ENCODE data around the gene NT5DC3.
A peak's percentile ranks its signal among the peaks of the same experiment; 100 is the strongest.

The NT5DC3 gene

DNA sequence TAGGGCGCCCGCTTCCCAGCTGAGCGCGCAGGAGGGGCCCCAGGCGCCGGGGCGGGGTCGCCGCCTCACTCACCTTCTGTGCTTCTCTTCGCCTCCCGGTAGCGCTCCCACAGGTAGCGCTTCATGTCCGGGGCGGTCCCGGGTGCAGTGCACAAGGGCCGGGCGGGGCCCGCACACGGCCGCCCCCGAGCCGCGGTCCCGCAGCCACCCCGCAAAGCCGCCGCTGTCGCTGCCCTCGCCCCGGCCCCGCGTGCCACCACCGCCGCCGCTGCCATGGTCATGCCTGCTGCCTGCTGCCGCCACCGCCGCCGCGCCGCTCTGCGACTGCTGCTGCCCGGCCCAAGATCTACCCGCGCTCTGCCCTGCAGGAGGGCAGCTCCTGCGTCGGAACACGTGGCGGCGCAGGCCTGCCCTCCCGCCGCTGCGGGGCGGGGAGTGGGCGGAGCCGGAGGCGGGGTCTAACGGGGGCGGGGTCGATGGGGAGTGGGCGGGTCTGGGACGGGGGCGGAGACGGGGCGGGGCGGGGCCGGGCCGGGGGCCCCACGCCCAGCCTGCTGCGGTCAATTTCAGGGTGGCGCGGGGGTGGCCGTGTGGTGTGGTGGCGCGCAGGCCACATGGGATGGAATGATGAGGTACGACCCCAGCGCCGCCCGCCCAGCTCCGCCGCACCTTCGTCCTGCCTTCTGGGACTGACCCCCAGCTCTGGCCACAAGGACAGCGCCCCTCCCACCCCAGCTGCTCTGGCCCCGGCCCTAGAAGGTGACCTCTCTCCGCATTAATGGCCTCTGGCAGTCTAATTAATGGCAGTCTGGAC lies at the start of gene NT5DC3:
Gene NT5DC3 (minus strand): TSS at position 359 of the 814 bp plus-strand sequence. CDS start 78 bp downstream, at position 281.
- DNase-seq, result peak; percentile 50

DNA sequence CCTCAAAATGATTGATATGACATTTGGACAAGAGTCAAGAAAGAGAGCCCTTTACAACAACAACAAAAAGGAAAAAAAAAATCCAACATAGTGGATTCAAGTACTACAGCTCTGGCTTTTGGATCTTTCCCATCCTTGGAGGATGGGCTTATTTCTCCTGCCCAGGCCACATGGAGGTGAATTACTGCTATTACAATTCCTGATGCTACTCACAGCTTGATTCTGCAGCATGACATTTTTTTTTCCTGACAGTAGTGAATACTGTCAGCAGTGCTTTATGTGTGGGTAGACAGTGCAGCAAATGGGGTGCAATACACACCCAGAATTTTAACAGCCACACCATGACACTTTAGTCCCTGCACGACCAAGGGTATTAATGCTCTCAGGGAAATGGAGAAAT lies 46.7 kb upstream of the NT5DC3 start:
- DNase-seq, result no peak

DNA sequence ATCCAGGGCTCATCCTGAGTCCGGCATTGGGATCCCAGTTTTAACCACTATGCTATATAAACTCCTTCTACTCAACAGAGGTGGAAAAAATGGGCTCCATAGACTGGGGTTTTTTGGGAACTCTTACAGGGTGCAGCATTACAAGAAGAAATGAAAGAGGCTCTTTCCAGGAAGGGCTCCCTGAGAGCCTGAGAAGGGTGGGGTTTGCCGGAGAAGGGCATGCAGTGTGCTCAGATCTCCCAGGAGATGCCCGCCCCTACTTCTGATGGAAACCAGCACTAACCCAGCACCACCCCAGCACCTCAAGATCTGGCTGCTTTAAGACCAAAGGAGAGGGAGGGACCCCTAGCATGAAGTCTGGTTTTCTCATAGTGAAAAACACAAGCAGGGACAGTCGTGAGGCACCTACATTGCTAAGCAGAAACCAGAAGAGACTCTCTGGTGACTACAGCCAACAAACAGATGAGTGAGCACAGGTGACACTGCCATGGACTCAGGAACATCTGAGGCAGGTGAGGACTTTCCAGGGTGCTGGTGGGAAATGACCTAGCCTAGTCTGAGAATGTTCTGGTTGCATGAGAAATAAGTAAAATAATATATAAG lies 45.3 kb upstream of the NT5DC3 start:
- DNase-seq, result no peak

DNA sequence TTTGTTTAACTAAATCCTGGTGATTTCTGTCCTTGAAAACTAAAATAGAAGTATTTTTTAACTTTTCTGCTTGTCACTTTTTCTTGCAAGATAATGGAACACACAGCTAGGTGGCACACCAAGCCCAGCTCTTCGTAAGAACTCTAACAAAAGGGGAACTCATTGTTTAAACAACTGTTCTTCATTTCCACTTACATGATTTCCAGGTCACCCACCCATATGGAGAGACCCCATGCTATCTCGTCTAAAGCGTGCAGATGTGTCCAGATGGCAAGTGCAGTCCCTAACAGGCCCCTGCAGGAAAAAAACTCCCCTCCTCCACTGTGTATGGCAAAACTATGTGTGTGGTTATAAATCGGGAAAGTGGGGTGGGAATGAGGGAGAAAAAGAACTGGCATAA lies 43.3 kb upstream of the NT5DC3 start:
- DNase-seq, result no peak

DNA sequence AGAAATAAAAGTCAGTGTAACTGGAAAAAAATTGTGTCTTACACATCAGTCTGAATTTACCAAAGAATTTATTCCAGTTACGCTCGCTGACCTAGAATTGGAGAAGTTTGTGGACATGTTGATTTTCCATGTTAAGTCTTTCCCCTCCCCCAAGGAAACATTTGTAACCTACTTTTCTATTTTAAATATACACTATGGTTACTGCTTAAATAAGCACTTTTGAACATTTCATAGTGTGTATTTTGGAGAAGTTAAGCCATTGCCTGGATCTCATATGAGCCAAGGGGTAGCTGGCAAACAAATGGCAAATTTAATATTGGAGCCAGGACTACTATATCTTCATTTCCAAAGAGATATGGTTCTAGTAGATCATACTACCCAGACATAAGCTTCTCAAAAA lies 42.9 kb upstream of the NT5DC3 start:
- no peak for DNase-seq

DNA sequence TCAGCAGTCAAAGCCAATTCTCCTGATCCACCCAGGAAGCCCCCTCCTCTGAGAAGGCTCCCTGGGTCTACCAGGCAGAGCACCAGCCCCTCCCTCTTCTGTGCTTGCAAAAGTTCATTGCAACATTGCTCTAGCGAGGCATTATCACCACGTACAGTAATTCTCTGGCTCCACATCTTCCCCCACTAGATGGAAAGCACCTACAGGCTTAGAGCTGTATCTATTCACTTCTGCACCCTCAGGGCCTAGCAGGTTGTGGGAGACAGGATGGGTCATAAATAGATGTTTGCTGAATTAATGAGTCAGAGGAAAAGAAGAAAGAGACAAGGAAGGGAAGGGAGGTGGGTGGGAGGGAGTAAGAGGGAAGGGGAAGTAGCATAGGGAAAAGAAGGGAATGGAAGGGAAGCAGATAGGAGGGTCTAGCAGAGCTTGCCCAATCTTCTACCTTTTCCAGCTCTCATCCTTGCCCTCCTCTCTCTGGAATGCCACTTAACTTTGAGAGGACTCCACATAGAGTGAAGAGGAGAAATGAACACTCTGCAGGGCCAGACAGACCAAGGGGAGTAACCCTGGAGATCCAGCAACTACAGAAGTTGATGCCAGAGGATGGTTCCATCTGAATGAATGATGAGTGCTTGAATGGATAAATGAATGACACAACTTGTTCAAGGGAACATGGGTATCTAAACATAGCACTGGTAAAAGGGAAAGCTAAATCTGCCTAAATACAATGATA lies 42.0 kb upstream of the NT5DC3 start:
- DNase-seq, result no peak

DNA sequence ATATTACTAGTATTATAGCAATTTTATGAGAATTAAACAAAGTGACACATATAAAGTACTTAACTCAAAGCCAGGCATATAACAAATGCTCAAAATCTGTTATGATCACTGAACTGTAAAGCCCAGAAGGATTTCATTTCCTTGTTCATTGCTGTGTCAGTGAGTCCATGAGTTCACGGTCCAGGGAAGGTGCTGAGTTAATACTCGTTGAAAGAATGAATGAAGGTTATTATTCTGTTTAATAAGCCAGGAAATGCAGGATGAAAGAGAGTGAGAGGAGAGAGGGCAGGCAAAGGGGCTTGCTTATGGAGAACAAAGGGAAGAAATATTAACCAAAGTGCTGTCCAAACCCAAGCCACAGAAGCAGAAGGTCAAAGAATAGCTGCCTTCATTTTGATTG lies 40.2 kb upstream of the NT5DC3 start:
- no peak for DNase-seq

DNA sequence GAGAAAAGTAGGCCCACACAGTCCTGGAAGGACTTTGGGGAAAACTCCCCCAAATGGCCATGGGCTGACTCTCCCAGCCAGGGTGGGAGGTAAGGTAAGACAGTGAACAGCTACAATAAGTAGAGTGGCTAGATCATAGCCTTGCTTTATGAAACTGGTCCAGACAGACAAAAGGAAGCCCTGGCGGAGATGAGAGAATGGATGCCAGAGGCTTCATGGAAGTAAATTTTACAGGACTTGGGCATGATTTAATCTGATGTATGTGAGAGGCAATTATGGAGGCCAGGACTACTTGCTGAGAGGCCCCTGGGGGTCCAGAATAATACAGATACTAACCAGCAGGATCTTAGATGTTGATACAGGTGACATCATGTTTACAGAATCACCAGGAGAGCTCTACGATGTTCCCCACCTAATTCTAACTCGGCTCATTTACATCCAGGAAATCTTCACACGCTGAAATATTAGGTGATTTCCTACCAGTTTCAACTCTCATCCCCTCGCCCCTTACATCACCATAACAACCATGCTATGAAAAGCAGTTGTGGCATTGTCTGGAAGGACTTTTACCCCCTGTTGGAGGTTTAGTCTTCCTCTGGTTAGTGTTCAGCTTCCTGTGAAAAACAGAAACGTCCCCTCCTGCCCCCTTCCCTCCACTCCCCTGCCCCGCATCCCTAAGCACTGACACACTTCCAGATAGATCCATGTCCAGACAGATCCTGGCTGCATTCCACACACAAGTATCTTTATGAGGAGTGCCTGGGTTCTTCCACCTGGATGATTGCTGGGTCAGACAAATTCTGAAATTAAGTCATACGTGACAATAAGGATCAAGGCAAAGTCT lies 39.5 kb upstream of the NT5DC3 start:
- peak; percentile 54 for DNase-seq

DNA sequence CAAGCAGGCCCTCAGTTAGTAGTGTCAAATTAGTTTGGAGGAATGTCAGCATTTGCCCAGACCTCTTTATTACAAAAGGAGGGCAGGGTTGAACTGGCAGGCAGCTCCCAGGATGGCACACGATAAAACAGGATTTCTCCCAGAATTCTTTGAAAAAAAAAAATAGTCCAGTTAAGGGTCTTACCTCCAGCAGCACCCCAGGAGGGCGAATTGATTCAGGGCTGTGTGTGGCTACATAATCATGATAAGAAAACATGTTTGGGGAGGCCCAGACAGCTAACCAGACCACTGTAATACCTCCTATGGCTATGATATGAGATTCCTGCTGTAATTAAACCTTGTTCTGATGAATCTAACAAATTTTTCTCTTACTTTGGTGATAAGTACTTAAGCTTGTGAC lies 38.8 kb upstream of the NT5DC3 start:
- no peak for DNase-seq

DNA sequence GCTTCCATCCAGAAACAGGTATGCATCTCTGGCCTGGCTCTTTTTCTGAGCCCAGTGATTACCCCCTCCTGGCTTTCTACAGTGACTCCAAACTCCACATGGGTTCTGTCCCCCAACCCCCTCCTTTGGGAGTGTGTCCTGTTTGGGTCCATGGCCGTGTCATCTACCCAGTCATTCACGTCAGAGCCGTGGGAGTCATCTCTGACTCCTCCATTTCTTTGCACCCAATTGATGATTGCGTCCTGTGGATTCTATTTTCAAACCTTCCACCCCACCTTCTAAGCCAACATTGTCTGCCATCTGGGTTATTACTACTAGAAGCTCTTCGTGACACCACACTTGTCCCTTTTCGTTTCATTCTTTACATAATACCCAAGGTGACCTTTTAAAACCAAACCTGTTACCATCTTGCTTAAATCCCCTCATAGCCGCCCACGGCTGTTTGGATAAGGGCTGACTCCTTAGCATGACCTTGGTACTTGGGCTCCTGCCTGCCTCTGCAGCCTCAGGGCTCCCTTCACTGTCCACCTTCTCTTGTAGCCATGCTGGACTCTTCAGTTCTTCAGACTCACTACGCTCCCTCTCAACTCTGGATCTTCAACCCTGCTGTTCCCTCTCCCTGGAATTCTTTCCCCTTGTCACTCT lies 38.1 kb upstream of the NT5DC3 start:
- no peak for DNase-seq

DNA sequence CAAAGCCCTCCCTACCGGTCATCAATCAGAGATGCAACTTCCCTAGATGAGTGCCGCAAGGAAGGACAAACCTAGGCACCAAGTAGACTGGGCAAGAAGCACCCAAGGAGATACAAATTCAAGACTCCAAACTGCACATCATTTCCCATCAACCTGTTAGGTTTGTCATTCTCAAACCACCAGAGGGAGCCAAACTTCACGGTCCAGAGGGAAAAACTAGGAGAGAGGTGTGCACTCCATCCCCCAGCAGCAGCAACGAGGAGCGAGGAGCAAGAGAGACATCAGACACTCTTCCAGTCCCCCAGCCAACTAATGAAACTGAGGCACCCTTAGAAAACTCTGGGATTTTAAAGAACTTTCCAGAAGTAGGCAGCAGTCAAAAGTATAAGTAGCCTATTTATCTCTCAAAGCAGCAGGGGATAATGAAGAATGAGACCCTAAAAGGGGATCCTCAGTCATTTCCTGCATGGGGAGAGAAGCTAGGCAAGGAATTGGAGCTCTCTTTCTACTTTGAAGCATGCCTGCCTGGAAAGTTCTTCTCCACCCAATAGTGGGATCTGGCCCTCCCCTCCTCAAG lies 37.0 kb upstream of the NT5DC3 start:
- peak; percentile 56 for DNase-seq

DNA sequence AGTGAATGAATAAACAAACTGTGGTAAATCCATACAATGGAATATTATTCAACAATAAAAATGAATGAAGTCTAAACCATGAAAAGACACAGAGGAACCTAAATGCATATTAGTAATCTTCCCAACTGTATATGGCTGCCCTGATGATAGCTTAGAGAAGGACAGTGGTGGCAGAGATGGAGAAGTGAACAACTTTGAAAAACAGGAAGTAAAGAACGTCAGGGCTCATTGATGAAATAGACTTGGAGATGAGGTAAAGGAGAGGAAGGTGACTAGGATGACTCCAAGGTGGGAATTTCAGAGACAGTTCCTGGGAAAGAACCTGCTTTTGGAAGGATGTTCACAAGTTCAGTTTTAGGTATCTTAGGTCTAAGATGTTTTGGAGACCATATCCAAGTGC lies 36.3 kb upstream of the NT5DC3 start:
- no peak for DNase-seq

DNA sequence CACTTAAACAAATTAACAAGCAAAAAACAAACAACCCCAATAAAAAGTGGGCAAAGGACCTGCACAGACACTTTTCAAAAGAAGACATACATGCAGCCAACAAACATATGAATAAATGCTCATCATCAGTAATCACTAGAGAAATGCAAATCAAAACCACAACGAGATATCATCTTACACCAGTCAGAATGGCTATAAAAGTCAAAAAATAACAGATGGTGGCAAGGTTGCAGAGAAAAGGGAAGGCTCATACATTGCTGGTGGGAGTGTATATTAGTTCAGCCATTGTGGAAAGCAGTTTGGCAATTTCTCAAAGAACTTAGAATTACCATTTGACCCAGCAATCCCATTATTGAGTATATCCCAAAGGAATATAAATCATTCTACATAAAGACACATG lies 34.6 kb upstream of the NT5DC3 start:
- no peak for DNase-seq

DNA sequence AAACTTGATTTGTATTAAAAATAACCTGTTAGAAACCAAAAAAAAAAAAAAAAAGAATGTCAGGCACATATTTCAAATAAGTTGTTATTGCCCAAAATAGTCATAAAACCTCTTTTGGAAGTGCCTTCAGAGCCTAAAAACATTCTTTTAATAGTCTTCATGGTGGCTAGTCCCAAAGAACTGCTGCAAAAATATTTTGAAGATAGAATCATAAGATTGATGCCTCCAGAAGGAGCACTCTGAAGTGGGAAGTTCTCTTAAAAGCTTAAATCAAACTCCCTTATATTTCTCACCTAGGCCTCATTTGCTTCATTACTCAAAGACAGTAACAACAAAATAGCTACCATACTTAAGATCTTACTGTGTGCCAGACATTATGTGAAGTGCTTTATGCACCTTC lies 27.2 kb upstream of the NT5DC3 start:
- DNase-seq, result no peak

DNA sequence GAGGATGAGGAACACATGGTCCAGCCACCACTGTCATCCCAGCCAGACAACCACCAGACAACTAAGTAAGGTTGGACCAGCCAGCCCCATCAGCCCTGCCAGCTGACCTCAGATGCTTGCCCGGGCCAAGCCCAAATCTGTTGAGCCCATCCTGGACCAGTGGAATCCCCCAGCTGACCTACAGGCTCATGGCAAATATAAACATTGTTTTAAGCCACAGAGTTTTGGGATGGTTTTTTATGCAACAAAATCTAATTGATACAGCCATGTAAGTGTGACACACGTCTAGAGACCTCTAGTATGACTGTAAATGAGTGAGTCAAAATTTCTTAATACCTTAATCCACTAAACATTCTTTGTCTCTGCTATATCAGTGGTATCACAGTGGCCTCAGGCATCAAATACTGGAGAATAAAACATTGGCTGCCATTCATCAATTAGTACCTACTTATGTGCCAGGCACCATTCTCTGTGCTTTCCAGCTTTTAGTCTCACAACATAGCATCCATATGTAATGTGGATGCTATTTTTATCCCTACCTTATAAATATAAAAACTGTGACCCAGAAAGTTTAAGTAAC lies 24.2 kb upstream of the NT5DC3 start:
- no peak for DNase-seq

DNA sequence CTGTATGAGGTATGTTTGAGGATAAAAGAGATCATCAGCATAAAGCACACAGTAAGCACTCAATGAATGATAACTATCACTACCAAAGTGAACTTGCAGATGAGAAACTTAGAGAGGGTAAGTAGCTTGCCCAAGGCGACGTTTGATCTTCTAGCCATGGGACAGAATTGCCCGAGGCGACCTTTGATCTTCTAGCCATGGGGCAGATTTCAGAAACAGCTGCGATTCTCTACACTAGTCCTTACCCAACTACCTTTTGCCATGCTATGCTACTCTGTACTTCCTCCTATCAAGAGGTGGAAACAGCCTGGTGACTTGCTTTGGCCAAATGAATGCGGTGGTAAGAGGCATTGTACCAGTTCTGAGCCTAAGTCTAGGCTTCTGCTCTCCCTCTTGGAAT lies 23.7 kb upstream of the NT5DC3 start:
- no peak for DNase-seq

DNA sequence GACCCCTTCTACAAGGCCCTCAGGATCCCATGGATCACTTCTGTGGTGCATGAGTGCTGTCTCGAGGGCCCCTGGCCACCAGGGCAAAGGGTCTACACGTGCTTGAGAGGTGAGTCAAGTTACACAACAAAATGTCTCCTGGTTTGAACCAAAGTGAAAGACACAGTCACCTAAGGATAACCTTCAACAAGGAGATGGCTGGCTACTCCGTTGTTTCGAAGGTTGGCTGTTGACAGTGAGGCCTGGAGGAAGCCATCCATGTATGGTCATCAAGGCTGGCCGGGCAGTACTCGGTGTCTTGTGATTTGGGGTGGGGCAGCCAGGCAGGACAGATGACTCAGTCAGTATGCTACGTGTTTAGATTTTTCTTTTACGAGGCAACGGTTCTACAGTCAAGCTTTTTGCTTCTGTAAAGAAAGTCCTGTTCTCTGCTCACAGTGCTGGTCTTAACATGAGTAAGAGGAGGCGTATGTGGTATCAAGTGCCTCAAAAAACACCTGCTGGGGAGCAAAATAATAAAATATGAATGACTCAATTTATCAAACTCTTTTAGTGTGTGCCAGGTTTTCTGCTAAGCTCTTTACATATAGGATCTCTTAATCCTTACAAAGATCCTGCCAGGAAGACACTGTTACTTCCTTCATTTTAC lies 18.0 kb upstream of the NT5DC3 start:
- DNase-seq, result no peak

DNA sequence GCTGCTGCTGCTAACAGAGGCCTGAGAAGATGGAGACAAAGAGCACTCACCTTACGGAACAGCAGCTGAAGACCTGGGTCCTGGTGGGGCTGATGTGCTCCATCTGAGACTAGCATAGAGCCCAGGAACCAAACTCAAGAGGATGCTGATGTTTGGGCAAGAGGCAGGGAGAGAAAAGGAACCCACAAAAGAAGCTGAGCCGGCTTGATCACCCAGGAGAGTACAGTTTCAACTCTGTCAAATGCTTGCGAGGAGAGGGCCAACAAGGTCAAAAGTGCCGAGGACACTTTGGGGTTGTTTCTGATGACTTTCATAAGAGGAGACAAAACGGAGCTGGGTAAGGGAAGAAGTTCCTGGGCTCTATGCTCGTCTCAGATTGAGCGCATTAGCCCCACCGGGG lies 17.3 kb upstream of the NT5DC3 start:
- no peak for DNase-seq

DNA sequence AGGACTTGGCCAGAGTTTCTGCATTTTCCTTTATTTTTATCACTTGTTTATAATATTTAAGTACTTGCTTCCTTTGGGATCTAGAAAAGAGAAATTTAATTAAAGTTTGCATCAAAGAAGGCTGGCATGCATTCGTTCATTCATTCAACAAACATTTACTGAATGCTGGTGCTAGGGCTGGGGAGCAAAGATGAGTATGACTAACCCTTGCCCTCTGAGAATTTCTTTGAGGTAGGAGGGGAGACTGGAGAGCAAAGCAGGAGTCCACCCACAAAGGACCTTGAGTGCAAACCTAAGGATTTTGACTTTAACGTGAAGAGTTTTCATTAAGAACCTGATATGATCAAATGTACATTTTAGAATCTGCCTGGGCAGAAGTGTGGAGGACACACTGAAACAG lies 16.1 kb upstream of the NT5DC3 start:
- DNase-seq, result no peak

DNA sequence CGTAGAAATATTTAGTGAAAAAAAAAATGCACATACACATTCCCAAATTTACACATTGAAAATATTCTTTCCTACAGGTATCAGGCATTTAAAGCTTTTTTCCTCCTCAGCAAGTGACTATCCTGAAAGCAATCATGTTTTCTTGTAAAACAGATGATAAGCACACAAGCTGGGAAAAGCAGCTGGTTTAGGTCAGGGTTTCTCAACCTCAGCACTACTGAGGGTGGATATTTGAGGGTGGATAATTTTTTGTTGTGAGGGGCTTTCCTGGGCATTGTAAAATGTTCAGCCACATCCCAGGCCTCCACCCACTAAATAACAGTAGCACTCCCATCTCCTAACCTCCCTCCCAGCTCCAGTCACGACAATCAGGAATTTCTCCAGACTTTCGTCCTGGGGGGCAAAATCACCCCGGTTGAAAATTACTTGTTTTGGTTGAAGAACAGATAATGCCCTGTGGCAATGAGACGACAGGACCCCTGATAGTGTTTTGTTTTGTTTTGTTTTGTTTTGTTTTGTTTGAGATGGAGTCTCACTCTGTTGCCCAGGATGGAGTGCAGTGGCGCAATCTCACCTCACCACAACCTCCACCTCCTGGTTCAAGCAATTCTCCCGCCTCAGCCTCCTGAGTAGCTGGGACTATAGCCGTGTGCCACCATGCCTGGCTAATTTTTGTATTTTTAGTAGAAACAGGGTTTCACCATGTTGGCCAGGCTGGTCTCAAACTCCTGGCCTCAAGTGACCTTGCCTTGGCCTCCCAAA lies 15.0 kb upstream of the NT5DC3 start:
- DNase-seq, result no peak

Measured in NCI-H1092 (cell line).